ENCODE measurements around the gene DAND5.
A peak's percentile ranks its signal among the peaks of the same experiment; 100 is the strongest.

Gene DAND5

DNA sequence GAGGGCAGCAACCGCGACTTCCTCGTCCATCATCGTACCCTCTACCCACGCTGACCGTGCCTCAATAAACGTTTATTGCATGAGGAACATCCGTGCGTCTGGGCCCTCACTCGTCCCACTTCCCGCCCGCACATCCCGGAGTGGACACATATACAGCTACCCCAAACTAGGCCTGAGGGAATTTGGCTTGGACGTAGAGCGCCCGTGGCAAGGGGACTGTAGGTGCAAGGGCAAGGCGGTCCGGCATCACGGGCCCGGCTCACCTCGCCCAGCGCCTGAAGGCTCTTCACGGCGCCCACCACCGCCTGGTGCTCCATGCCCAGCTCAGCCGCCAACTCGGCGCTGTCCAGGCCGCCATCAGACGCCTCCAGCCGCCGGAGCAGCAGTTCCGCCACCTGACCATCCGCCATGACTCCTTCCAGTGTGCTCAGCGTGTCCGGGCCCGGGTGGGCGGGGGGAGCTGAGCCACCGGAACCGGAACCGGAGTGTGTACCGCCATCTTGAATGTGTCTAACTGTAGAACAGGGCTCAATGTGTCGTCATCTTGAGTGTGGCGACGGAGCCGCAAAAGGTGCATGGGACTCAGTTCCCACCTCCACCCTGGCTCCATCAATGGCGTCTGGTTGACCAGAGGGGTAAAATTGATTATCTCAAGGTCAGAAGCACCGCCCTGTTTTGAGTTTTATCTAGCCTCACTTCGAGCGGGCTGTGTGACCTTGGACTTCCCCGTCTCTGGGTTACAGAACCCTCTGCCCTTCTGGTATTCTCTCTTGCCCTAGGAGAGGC is 35.9 kb upstream of the DAND5 start, which contains the start of gene FARSA:
TSS of gene FARSA (minus strand) at position 425 of the 786 bp plus-strand sequence. CDS start at position 410, 15 bp downstream.
- no peak for TF ChIP-seq CTCF (IDR thresholded peaks at IDR 0.05; ENCODE audit: insufficient read depth, low read depth, low read length, missing control alignments)
- DNase-seq (ENCODE audit: low read depth) = peak; percentile 96
- peak within 1 kb of the TSS; percentile 62 for H3K4me3 ChIP-seq (ENCODE audit: low read depth, low read length)

GRCh38 chr19:12935071-12935470 is 34.3 kb upstream of the DAND5 start:
- no peak for TF ChIP-seq CTCF (IDR thresholded peaks at IDR 0.05; ENCODE audit: insufficient read depth, low read depth, low read length, missing control alignments)
- H3K4me3 ChIP-seq (ENCODE audit: low read depth, low read length) = no peak overlapping the region
- no peak for DNase-seq (ENCODE audit: low read depth)

GRCh38 chr19:12936582-12936981 is 32.8 kb upstream of the DAND5 start:
- no peak for DNase-seq (ENCODE audit: low read depth)
- TF ChIP-seq CTCF (IDR thresholded peaks at IDR 0.05; ENCODE audit: insufficient read depth, low read depth, low read length, missing control alignments) = no peak
- no peak overlapping the region for H3K4me3 ChIP-seq (ENCODE audit: low read depth, low read length)

DNA sequence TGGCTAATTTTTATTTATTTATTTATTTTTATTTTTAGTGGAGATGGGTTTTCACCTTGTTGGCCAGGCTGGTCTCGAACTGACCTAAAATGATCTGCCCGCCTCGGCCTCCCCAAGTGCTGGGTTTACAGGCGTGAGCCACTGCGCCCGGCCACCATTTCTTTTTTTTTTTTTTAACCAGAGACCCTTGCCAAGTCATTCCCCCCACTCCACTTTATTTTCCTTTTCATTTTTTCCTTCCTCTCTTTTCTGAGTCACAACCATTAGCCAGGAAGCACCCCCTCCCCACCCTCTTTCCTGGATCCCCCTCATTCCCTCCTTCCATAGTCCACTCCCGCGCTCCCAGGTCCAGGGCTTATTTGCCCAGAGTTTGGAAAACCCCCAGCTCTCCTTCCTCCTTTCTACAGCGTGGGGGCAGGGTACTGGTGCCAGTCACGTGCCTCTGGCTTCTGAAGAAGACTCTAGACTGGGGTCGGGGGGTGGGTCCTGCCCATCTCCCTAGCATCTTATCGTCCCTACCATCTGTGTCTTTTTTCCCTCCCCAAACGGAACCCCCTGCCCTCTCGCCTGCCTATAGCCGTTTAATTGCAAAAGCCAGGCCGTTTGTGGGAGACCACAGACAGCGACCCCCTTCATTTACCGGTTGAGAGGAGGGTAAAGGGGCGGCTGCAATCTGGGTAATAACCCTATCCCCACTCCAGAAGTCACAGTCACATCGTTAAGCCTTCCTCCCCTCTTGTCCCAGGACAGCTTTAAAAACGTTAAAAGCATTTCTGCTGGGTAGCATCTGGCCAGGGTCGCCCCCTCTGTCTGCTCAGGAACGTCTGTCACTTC is 32.1 kb upstream of the DAND5 start:
- peak; percentile 52 for DNase-seq (ENCODE audit: low read depth)
- TF ChIP-seq CTCF (IDR thresholded peaks at IDR 0.05; ENCODE audit: insufficient read depth, low read depth, low read length, missing control alignments) = no peak
- peak overlapping the region; percentile 79 for H3K4me3 ChIP-seq (ENCODE audit: low read depth, low read length)

DNA sequence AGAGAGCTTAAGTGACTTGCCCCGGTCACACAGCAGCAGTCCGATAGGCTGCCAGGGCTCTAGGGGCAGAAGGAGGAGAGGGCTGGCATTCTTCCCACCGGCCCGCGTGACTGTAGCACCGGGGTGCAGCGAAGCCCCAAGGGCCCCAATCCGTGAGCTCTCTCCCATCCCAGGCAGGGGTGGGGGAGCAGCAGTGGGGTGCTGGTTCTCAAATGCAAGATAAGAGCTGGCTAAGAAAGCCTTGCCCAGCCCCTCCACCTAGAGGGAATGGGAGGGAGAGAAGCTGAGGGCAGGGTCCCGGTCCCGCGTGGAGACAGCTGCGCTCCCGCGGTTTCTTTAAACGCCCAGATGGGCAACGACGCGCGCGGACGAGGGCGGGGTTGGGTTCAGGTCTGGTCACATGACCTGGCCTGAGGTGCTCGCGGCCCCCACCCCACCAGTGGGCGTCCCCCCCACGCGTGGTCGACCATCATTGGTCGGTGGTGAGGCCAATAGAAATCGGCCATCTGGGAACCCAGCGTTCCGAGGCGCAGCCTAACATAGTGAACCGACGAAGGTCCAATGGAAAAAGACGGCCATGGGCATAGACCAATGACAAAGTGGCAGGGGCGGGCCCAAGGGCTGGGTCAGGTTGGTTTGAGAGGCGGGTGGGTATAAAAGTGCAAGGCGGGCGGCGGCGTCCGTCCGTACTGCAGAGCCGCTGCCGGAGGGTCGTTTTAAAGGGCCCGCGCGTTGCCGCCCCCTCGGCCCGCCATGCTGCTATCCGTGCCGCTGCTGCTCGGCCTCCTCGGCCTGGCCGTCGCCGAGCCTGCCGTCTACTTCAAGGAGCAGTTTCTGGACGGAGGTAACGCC is 31.2 kb upstream of the DAND5 start, which contains the start of gene CALR:
TSS of gene CALR (plus strand) at position 683 of the 852 bp plus-strand sequence. CDS start at position 754, 71 bp downstream.
- H3K4me3 ChIP-seq (ENCODE audit: low read depth, low read length) = peak within 1 kb of the TSS; percentile 79
- no peak for TF ChIP-seq CTCF (IDR thresholded peaks at IDR 0.05; ENCODE audit: insufficient read depth, low read depth, low read length, missing control alignments)

More for the DNA sequence above, 31.2 kb upstream of the DAND5 start, which contains the start of gene CALR:
- DNase-seq (ENCODE audit: low read depth) = peak; percentile 100

Measured in GM12865 (cell line).